Activated effector memory CD4-positive, alpha-beta T cell treated with anti-CD3 and anti-CD28 coated beads, Interleukin-2, amount 50 U/mL, for 16 hours (primary cell): ENCODE results near the gene NFIL3.

Experiments
- DNase-seq: peaks from one replicate; pipeline ENCODE4 v3.0.0-alpha.2; 2020

Gene NFIL3

DNA sequence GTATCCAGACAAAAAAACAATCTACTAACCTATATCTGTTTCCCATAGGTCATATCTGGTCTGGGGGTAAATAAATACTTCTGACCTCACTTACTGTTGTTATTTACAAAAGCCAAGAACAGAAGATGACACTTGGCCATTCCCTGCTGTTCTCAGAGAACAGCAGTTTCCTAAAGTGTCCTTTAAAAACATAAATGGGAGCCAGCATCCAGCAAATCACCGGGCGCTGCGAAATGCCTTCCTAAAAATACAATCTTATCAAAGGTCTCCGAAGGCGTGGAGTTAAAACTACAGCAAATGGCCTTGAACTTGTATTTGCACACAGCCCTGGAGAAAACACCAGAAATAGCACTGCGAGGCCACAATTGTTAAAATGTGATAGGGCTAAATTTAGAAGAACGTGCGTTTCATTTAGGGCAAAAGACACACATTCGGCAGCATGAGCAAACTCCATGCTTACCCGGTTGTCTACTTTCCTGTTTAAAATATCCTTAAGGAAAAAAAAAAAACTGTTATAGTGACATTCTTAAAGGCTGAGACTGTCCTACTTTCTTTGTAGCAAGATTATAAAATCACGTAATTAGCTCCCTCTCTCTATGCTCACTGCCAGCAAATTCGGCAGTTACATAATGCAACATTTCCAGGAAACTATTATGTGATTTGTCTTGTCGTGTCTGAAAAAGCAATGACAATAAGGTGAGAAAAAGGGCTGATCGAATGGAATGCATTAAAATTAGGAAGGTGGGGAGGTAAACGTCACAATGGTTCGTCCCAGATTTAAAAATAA lies 1.5 kb downstream of the NFIL3 start:
- no peak for DNase-seq

DNA sequence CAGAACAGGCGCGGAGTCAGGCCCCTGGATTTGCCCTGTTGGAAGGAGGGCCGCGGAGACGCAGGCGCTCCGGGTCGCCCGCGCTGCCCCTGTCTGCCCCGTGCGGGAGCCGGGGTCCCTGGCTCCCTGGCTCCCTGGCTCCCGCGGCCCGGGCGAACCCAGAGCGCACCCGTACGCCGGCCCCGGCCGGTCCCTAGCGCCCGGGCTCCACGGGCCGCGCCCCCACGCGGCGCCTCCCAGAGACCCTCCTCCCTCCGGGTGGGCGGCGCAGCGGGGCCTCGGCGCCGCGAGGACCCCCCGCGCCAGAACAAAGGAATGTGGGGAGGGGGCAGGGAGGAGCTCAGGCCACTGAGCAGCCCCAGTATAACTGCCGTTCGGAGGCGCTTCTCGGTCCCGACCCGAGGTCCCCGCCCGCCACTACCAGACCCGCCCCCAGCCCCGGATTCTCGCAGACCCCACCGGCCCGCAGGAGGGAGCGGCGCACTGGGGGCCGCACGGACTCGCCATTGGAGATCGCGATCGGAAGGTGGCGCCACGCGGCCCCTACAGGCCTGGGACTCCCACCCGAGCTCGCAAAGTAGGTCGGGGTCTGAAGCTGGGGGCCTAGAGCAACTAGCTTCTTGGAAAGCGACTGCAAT lies 2.4 kb downstream of the NFIL3 start:
- DNase-seq, result no peak

DNA sequence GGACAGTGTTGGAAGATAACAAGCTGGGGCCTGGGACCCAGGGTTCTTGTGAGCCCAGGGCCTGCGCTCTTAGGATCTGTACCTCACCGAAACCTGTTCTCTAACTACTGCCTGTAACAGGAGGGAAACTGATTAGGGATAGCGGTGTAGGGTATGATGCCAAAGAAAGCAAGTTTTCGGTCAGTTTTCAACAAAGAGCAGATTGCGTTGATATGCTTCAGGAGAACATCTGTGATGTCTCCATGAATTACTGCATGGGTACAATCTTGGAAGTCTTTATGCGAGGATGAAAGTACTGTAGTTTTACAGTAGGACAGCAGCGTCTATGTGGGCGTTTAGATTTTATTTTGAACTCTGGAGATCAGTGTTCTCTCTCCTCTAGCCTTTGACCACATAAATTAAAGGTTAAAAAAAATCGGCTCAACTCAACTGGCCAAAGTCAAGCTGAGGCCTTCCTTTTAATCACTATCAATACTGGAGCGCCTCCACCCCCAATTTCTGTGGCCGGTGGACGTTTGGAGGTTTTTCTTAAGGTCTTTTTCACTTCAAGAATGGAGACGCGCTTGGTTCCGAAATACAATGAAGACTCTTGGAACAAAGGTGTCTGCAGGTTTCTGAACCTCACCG lies 3.0 kb downstream of the NFIL3 start:
- no peak for DNase-seq

DNA sequence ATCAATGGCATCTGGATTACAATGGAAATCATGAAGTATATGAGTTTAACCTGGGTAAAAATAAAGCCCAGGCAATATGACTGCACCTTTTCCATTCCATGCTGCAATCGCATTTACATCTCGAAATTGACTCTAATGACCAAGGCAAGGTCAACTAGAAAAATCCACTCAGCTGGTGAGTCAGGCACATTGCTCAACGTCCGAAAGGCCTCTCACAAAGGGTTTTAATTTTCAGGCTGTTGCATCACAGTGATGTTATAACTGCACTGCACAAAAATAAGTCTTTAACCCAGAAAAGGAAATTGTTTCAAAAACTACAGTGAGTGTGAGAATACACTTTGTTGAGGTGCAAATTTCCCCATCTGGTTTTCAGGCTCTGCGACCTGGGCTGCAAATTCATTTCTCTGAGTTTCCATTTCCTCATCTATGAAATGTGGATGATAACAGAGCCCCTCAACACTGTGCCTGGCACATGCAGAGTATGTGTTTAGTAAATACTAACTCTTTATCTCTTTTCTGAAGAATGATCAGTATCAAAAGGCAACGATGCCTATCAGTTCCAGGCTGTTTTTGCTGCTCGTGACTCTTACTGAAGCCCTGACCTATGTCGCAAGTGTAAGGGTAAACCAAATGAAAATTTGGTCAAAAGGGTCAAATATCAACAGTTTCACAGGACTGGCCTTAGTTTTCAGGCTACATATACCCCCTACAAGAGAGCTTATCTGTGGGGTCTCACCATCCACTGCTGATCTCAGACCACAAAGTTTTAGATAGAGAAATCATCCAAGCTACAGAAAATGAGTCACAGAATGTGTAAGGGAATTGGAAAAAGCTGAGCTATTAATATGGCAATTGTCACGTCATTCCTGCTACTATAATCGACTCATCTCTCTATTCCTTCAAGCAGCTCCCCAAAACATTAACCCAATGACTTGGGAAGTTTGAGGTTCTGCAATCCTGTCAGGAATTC lies 4.1 kb downstream of the NFIL3 start:
- no peak for DNase-seq

DNA sequence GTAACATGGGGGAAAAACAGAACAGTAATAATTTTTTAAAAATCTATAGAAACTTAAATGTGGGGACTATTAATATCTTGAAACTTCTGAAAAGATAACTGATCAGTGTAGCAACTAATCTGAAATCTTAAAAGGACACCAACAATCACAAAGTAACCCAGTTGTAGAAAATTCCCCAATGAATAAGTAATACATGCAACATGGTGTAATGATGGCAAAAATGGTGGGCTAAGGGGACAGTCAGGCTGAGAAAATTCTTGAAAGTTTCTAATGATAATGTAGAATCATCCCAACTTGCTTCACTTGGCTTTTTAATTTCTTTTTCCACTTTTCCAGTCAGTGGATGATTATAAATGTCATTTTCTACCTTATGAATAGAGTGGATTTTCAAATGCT lies 5.4 kb downstream of the NFIL3 start:
- no peak for DNase-seq

DNA sequence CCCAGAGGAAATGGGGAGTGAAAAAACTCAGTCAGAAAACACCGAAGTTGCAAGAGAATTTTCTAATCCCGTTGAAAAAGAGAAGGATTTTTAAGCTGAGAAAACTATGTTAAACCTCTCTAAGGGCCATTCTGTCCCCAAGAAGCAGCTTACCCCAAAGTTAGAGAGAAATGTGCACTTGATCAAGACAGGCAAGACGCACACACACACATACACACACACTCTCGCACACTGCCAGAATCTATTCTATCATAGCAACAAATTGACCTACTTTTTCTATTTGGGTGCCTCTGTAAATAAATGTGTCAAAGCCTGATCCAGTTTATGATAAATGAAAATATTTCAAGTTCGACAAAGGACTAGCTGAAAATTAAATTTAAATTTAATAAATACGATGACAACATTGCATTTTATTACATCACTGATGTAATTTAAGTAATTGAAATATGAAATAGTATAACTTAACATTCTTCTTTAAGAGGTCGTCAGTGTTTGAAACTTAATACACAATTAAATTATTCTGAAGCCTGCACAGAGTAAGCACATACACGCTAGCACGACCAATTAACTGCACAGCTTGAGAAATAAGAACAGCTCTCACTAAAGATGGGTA lies 5.9 kb downstream of the NFIL3 start:
- no peak for DNase-seq

DNA sequence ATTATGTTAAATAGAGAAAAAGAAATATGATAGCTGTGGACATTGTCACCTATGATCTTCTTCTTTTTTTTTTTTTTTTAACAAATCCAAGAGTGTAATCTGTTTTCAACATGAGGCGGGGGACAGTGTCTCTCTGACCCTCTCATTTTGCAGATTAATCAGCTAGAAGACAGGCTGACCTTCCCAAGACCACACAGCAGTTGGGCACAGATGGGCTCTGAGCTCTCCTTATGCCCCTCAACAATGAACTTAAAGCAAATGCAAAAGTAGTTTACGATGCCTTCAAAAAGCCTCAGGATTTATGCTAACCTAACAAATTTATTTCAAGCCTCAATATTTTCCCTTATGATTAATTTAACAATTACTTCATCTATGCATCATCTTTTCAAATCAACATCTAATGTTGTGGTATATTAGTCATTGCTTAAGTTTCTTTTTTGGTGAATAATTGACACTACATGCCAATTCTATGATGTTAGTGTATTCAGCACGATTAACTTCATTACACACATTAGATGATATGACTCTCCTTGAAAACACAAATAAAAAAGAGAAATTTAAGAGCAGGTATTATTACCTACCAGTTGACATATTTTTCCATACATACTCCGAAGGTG lies 7.4 kb downstream of the NFIL3 start:
- DNase-seq, result no peak

DNA sequence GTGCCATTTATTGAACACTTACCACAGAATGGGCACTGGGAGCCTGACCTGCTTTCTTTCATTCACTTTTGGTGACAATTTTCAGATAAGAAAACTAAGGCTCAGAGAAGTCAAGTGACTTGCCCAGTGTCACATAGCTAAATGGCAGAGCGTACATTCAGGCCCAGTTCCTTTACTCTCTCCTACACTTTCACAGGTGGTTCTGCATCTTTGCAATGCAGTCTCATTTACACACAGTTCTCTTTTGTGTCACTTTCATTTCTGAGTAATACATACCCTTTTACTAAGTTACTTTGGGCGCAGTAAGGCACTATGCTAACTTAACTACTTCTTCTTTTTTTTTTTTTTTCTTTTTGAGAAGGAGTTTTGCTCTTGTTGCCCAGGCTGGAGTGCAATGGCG lies 8.3 kb downstream of the NFIL3 start:
- DNase-seq, result no peak

DNA sequence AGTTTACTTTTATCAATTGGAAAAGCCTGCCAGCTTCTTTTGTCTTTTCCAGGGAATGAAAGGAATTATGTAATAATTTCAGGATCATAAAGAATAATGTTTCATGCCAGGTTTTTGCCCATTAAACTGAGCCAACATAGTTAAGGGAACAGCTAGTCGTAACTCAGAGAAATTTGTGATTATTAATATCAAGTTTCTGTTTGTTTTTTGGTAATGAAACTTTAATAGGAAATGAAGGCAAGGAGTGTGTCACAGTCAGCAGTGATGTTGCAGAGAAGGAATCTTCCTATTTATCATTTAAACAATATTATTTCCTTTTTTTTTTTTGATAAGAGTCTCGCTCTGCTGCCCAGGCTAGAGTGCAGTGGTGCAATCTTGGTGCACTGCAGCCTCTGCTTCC lies 10.7 kb downstream of the NFIL3 start:
- no peak for DNase-seq

DNA sequence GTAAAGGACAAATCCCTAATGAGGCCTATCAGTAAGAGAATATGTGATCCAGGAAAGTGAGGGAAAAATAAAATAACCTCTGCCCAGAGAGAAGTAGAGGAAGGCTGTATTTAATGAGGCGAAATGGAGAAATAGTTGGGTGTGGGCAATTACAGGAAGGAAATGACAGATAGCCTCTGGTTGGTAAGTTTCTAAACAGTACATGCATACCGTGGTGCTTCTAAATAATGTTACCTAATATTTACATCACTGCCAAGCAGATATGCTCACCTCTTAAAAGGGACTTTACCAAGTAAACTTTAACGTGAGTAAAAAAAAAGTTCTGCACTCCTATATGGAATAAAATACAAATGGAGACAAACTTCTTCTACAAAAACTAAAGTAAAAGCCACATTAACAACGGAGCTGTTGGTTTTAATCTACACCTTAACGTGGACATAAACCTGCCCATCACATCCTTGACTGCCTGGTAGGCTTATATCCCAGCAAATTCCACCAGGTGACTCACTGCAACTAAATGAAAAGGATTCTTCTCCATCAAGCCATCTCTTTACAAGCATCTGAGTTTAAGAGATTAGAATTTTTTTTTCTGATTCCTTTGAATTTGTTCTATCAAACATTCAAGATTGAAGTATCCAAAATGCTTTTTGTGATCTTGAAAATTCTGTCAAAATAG lies 12.4 kb downstream of the NFIL3 start:
- no peak for DNase-seq

DNA sequence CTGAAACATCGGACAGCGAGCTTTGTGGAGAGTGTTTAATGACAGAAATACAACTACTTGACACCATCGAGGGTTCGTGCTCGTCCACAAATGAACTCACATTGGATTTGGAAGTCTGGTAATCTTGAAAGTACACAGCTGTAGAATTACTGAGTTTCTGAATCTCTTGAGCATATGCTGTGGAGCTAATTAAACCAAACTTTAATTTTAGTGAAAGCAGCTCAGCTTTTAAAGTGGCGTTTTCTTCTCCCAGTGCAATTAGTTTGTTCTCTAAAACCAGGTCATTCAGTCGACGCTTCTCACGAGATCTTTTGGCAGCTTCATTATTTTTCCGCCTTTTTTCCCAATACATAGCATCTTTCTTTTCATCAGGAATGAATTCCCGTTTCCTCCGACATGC lies 13.5 kb downstream of the NFIL3 start:
- DNase-seq, result no peak

DNA sequence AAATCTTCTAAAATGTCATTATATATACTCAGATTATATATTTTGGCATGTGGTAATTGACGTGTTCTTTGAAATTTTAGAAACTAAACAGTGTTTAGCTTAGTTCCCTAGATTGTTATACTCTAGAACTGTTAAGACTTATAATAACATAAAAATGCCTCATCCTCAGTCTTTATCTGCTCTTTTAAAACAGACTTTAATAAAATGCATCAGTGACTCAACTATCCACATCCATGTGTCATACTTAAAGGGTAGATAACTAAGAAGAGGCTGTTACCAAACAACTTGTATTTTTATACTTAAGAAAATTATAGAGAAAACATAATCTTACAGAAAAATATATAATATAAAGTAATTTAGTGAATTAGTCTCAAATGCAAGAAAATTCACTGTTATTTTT lies 15.2 kb downstream of the NFIL3 start:
- DNase-seq, result no peak

DNA sequence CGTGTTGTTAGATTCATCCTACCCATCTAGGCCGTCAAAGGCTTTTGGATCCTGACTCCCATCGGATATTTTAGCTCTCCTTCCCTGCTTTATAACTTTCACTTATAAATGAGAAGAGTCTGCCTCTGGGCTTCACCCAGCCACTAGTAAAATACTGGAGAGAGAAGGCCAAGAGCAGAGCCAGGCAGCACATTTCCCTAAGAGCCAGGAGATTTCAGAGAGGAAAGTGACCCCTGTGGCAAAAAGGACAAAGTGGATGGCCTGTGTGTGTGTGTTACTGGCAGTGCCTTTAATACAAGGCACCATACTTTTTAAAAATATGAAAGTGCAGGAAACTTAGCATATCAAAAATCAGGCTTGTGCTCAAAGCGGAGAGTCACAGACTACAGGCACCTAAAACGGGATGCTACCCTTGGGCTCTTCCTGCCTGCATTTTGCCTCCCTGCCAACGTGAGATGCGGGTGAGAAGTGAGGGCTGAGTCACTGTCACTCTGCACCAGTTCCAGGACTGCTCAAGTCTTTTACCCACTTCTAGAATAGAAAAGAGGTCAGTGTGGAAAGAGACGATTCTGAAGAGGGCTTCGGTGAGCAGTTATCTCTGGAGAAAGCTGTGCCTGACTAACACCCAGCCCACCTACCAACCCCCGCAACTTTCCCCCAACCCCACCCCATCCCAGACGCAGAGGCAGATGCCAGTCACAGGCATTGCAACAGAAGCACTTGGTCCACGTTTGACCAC lies 15.9 kb downstream of the NFIL3 start:
- DNase-seq, result no peak

DNA sequence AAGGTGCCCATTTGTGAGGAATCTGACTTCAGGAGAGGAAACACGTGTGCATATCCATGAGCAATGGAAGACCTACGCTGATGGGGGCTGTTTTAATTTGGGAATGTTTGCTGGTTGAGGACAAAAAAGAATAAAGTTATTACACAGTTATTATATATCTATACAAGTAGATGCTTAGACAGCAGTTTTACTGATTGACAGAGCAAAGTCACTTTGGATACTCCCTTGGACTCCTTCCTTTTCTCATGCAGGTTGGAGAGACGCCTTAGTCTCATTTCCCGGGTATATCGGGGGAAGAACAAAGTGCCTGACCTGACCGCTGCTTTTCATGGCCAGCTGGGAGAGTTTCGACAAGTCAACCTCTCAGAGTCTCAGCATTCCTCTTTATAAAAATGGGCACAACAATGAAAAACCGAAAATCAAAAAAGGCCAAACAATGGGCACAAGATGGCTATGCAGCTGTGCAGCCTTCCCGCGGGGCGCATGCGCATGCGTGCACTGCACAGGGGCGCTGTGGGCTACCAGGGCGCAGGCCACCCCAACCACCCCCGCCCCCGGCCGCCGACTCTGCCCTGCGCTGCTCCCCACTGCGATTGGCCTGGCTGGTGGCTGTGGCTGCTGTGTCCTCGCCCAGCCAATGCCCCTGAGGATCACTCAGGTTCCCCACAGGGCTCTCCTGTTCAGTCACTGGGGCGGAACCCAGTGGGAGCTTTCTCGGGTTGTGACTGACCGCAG lies 18.1 kb downstream of the NFIL3 start:
- DNase-seq, result no peak

DNA sequence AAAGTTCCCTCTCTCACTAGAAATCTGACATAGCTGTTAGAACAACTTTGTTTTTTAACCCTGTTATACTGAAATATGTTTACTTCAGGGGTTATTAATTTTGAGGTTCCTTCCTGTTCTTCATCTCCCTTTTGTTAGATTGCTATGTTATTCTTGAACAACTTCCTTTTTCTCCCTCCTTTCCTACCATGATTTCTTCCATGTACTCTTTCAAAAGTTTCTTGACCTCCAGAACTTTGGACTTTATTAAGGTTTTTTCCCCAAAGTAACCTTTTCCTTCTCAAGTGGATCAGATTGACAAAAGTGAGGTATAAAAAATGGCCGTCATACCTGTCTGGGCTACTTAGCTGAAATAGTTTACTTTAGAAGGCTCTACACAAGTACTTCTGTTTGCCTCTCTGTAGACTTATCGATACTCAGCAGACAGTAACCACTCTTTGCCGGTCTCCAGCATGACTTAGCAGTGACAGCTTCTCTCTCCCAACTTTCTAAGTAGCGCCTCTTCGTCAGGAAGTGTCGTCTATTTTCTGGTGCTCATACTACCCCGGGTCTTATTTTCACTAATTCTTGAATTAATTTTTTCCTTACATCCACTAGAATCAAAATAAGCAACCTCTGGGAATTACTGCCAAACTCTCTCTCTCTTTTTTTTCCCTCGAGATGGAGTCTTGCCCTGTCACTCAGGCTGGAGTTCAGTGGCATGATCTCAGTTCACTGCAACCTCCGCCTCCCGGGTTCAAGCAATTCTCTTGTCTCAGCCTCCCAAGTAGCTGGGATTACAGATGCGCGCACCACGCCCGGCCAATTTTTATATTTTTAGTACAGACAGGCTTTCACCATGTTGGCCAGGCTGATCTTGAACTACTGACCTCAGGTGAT lies 19.7 kb downstream of the NFIL3 start:
- no peak for DNase-seq

DNA sequence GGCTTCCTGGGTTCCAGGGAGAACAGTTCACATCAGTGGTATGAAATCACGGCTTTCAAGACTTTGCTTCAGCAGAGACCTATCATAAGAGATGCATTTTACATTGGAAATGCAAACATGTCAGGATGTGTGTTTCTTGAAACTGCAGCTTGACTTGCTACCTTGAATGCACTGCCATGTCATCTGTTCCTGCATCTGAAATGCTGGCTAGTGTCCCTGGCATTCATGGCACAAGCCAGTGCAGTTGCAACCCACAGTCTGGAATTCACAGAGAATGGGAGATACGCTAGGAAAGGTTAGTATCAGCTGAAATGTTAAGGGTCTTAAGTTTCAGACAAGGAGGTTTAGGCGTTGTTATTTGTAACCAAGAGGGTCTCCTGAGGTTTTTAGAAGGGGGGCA lies 24.7 kb downstream of the NFIL3 start:
- no peak for DNase-seq

DNA sequence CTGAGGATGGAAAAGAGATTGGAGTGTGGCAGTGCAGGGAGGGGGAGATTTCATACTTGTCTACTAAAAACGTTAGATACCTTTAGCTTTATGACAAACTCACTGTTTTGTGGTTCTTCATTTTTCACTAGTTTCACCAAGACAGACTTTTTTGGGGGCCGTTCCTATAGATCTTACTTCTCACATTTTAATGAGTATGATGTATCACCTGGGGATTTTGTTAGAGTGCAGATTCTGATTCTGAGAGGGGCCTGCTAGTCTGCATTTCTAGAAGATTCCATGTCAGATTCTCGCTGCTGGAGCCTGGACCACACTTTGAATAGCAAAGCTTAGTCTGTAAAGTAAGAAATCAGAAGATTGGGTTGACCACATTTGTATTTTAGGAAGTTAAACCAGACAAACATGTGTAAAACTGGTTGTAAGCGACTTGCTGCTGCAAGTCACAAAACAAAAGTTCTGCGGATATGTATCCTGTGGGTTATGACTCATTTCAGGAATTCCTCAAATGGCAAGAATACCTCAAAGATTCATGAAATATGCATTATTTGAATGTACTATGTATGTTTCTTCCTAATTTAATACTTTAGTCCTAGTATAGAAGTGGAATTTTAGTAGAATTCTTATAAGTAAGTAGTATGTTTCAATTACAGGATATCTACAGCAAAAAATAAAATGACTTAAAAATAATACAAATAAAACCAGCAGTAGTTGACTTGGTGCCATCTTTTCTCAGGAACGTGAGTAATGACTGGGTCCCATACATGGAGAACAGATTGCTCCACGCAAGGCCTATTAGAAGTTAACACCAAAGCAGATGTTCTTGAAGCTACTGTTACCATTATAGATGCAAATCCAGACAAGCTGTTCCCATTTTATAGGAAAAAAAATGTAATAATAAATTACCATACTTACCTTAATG lies 27.8 kb downstream of the NFIL3 start:
- DNase-seq, result no peak

DNA sequence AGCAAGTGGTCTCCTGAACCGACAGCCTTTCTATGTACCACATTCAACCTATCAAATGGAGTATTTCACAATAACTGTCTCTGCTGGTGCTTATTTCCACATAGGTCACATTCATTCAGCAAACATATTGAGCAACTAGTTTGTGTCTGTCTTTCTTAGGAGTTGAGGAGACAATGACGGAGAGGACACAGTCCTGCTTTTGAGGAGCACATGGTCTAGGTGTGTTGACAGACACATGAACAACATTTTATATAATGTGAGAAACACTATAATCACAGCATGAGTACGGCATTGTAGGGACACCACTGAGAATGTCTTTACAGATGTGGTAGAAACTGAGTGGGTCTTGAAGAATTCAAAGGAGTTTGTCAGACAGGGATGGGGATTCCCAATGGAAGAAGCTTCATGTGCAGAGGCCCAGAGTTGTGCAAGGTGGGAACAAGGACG lies 28.5 kb downstream of the NFIL3 start:
- no peak for DNase-seq
